OCI-LY1 (cell line): ENCODE measurements around the gene BNIP1.

Experiments used
- H2AFZ ChIP-seq: fragments of 200-600 bp; sonication (generic), shearing (Covaris generic); 2 replicates; pipeline ENCODE4 v1.6.0; 2014; ENCODE audit warnings: antibody characterized with exemption, mild to moderate bottlenecking, low read length
- H3F3A ChIP-seq: fragments of 200-600 bp; sonication (generic), shearing (Covaris generic); 2 replicates; pipeline ENCODE4 v1.6.0; 2014; ENCODE audit warnings: mild to moderate bottlenecking, antibody characterized with exemption, low read length, moderate library complexity; ENCODE audit not compliant: insufficient read depth
- H3K27ac ChIP-seq: fragments of 200-600 bp; sonication (generic); 2 replicates; pipeline ENCODE4 v1.5.1; 2014; ENCODE audit warnings: low read length, mixed run types, mild to moderate bottlenecking, low read depth; ENCODE audit not compliant: poor library complexity, severe bottlenecking
- H3K27me3 ChIP-seq: fragments of 200-600 bp; sonication (generic); 2 replicates; pipeline ENCODE4 v1.6.0; 2014; ENCODE audit warnings: antibody characterized with exemption, mild to moderate bottlenecking, low read length, moderate library complexity; ENCODE audit not compliant: insufficient read depth
- H3K36me3 ChIP-seq: fragments of 200-600 bp; sonication (generic); 2 replicates; pipeline ENCODE4 v1.6.1; 2014; ENCODE audit warnings: mild to moderate bottlenecking, antibody characterized with exemption, low read length, moderate library complexity, mixed read lengths; ENCODE audit not compliant: insufficient read depth
- H3K4me1 ChIP-seq: fragments of 200-600 bp; sonication (generic); 2 replicates; pipeline ENCODE4 v1.5.1; 2014; ENCODE audit warnings: mild to moderate bottlenecking, low read length, moderate library complexity; ENCODE audit not compliant: insufficient read depth, severe bottlenecking
- H3K4me2 ChIP-seq: fragments of 200-600 bp; sonication (generic), shearing (Covaris generic); 2 replicates; pipeline ENCODE4 v1.6.1; 2014; ENCODE audit warnings: low read length
- H3K4me3 ChIP-seq: fragments of 200-600 bp; sonication (generic); 2 replicates; pipeline ENCODE4 v1.5.1; 2014; ENCODE audit warnings: low read length, low read depth, mild to moderate bottlenecking, mixed read lengths; ENCODE audit not compliant: poor library complexity, severe bottlenecking
- H3K79me2 ChIP-seq: fragments of 200-600 bp; shearing (Covaris generic); 2 replicates; pipeline ENCODE4 v1.6.1; 2016; ENCODE audit warnings: mixed run types, low read length, mixed read lengths; ENCODE audit not compliant: insufficient read depth
- H3K9ac ChIP-seq: fragments of 200-600 bp; sonication (generic), shearing (Covaris generic); 2 replicates; pipeline ENCODE4 v1.6.1; 2014; ENCODE audit warnings: mild to moderate bottlenecking, low read length, mixed read lengths
- H3K9me2 ChIP-seq: fragments of 200-600 bp; sonication (generic), shearing (Covaris generic); 2 replicates; pipeline ENCODE4 v1.6.1; 2014; ENCODE audit warnings: low read depth, mild to moderate bottlenecking, low read length, mixed read lengths
- H3K9me3 ChIP-seq: fragments of 200-600 bp; shearing (Covaris generic); 2 replicates; pipeline ENCODE4 v1.6.1; 2014; ENCODE audit warnings: low read length, mixed read lengths
- H4K20me1 ChIP-seq: fragments of 200-600 bp; sonication (generic), shearing (Covaris generic); 2 replicates; pipeline ENCODE4 v1.6.0; 2016; ENCODE audit warnings: mild to moderate bottlenecking, low read length; ENCODE audit not compliant: insufficient read depth
- EZH2 ChIP-seq: fragments of 200-600 bp; sonication (generic), shearing (Covaris generic); IDR thresholded peaks from 2 replicates; pipeline ENCODE4 v1.8.0; 2017; ENCODE audit warnings: borderline replicate concordance, mixed run types, mild to moderate bottlenecking, antibody characterized with exemption, low read length, moderate library complexity, mixed read lengths
- TF ChIP-seq, protein P1 (sequence below): fragments of 200-600 bp; sonication (generic), shearing (Covaris generic); IDR thresholded peaks from 2 replicates; pipeline ENCODE4 v1.5.1; 2017; ENCODE audit warnings: mild to moderate bottlenecking, antibody characterized with exemption, low read length, moderate library complexity, mixed read lengths

The BNIP1 gene

DNA sequence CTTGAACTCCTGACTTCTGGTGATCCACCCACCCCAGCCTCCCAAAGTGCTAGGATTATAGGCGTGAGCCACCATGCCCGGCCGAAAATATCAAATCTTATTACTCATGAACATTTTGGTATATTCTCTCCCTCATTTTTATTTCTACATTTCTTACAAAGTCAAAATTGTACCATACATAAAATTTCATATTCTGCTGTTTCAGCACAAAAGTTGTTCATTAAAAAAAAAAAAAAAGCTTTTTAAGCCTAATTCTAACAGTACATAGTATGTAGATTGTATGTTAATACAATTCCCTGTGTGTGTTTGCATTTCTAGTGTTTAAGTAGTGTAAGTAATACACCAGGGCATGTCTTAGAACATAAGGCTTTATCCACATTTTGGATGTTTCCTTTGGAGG lies 14.9 kb downstream of the BNIP1 start:
- H3K9ac ChIP-seq, result no peak overlapping the region
- peaks cover 54% of the 10 kb centered on the region for H3K36me3 ChIP-seq
- H3K27me3 ChIP-seq, result no peaks in the 10 kb centered on the region
- peaks cover 9% of the 10 kb centered on the region for H3K4me1 ChIP-seq
- no peaks in the 10 kb centered on the region for H3K9me2 ChIP-seq
- no peak overlapping the region for H3K4me2 ChIP-seq
- H3K9me3 ChIP-seq, result no peaks in the 10 kb centered on the region
- H2AFZ ChIP-seq, result no peak overlapping the region
- H3K27ac ChIP-seq, result no peak overlapping the region
- no peak overlapping the region for H3K4me3 ChIP-seq
- TF ChIP-seq, protein P1, sequence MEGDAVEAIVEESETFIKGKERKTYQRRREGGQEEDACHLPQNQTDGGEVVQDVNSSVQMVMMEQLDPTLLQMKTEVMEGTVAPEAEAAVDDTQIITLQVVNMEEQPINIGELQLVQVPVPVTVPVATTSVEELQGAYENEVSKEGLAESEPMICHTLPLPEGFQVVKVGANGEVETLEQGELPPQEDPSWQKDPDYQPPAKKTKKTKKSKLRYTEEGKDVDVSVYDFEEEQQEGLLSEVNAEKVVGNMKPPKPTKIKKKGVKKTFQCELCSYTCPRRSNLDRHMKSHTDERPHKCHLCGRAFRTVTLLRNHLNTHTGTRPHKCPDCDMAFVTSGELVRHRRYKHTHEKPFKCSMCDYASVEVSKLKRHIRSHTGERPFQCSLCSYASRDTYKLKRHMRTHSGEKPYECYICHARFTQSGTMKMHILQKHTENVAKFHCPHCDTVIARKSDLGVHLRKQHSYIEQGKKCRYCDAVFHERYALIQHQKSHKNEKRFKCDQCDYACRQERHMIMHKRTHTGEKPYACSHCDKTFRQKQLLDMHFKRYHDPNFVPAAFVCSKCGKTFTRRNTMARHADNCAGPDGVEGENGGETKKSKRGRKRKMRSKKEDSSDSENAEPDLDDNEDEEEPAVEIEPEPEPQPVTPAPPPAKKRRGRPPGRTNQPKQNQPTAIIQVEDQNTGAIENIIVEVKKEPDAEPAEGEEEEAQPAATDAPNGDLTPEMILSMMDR, result no peak
- no peak for TF ChIP-seq EZH2
- no peaks in the 10 kb centered on the region for H3F3A ChIP-seq
- no peaks in the 10 kb centered on the region for H4K20me1 ChIP-seq
- no peaks in the 10 kb centered on the region for H3K79me2 ChIP-seq

DNA sequence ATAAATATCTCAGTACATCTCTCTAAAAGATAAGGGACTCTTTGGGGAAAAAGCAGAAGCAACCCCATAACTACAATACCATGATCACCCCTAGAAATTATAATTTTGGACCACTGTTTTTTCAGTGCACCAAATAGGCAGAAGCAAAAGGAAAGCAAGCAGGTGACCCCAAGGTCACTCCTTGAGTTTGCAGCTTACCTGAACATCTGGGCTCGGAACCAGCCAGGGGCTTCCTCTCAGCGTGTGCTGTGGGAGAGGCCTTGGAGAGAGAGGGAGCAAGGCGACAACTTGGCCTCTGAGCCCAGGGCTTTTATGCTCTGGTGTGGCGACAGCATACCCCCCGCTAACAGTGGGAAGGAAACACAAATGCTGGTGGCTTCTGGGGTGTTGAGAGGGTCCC lies 16.8 kb downstream of the BNIP1 start:
- Histone ChIP-seq H3K4me3 (no peak overlapping the region), H3K4me2 (no peak overlapping the region), H3K27ac (no peak overlapping the region), H3K9me3 (no peaks in the 10 kb centered on the region), H3K27me3 (no peaks in the 10 kb centered on the region), H3K4me1 (peaks cover 9% of the 10 kb centered on the region), H3F3A (no peaks in the 10 kb centered on the region), H3K79me2 (no peaks in the 10 kb centered on the region), H3K9me2 (no peaks in the 10 kb centered on the region), H3K9ac (no peak overlapping the region), H3K36me3 (peaks cover 39% of the 10 kb centered on the region), H2AFZ (no peak overlapping the region), H4K20me1 (no peaks in the 10 kb centered on the region)
- no peak for TF ChIP-seq EZH2
- TF ChIP-seq, protein P1, result no peak

DNA sequence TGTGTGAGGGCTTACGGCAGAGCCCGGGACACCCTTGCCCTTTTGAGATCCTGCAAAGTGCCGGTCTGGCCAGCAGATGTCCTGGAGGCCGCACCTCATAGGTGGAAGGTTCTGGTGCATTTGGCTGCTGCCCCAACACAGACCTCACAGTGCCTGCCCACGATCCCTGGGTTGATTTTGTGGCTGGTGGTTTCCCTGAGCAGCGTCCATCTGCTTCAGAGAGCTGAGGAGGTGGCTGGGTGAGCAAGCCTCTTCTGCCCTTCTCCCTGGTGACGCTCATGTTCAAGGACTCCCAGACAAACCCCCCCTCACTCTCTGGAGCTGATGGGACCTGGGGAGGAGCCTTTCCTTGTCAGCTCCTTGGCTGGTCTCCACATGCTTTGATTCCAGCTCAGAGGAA lies 18.9 kb downstream of the BNIP1 start:
- Histone ChIP-seq H3K36me3 (peaks cover 34% of the 10 kb centered on the region), H3K9ac (no peak overlapping the region)
- TF ChIP-seq EZH2, result no peak
- TF ChIP-seq, protein P1, result no peak

More for the DNA sequence above, 18.9 kb downstream of the BNIP1 start:
- Histone ChIP-seq H3K27ac (no peak overlapping the region), H4K20me1 (no peaks in the 10 kb centered on the region), H3K79me2 (no peaks in the 10 kb centered on the region), H3K4me1 (peaks cover 9% of the 10 kb centered on the region), H3K9me2 (no peaks in the 10 kb centered on the region), H3F3A (no peaks in the 10 kb centered on the region), H3K4me3 (no peak overlapping the region), H3K27me3 (no peaks in the 10 kb centered on the region), H3K9me3 (no peaks in the 10 kb centered on the region), H2AFZ (no peak overlapping the region), H3K4me2 (no peak overlapping the region)
